K562 (cell line): Measurements from ENCODE around the gene ENKUR. TPM values are rescaled to one million over a fixed set of nuclear protein-coding genes. Genes with fewer than 3 reads are reported as not detected.

Experiments used
- ATAC-seq: fragments of 200-7000 bp; cut with Tn5 transposase; 3 replicates; pipeline ENCODE4 v1.9.1; 2020; ENCODE audit warnings: moderate library complexity
- BruUV-seq: library from RNA; stranded (reverse); fragments of 400-500 nt; replicated peaks from 2 replicates; lab custom pipeline; 2021; lab: Mats Ljungman, UMichigan
- CTCF ChIA-PET: fragments of 300-600 bp; formaldehyde crosslinking; extraction: SDS; loops from one replicate; lab custom pipeline; 2021; ENCODE audit warnings: low intra/inter-chr PET ratio; lab: Yijun Ruan, JAX
- POLR2A ChIA-PET: fragments of 300-600, 350-650 bp; sonication (Branson Sonifier 250); formaldehyde crosslinking; extraction: SDS; loops from one replicate; lab custom pipeline; 2021; ENCODE audit warnings: antibody characterized with exemption, inconsistent platforms; lab: Yijun Ruan, JAX
- DNase-seq, 4 experiments: peaks; one replicate each; pipeline versions ENCODE4 v3.0.0 to v3.0.0-alpha.2; 2011 to 2018; ENCODE audit warnings: low spot score in 3 of 4, mixed read lengths in 3 of 4; ENCODE audit errors: extremely low read depth in 1 of 4
- FAIRE-seq: peaks from 2 replicates; lab custom pipeline; 2011; peaks lifted over from hg19 to GRCh38; lab: Jason Lieb, UNC
- H2AFZ ChIP-seq: 2 replicates; pipeline ENCODE4 v1.6.0; 2011; ENCODE audit warnings: low read depth, low read length, control low read depth, inconsistent platforms
- H3K27ac ChIP-seq: fragments of 200-600 bp; 3 replicates; pipeline ENCODE4 v1.8.0; 2011; ENCODE audit warnings: low read depth, mild to moderate bottlenecking, control low read depth, inconsistent platforms, low read length, moderate library complexity, mixed read lengths; ENCODE audit errors: extremely low read depth
- H3K27me3 ChIP-seq, 2 experiments: fragments of 300-600 bp in 1 of 2; 2 replicates in 1 of 2; 3 replicates in 1 of 2; pipeline versions ENCODE4 v1.6.0 to v1.8.0; 2011; ENCODE audit warnings: inconsistent platforms in 2 of 2, low read length in 2 of 2, mild to moderate bottlenecking in 1 of 2, mixed read lengths in 1 of 2, moderate library complexity in 1 of 2; ENCODE audit not compliant: control insufficient read depth in 2 of 2, insufficient read depth in 2 of 2
- H3K36me3 ChIP-seq: fragments of 300-600 bp; 3 replicates; pipeline ENCODE4 v1.8.0; 2011; ENCODE audit warnings: mild to moderate bottlenecking, low read length, inconsistent platforms; ENCODE audit not compliant: control insufficient read depth, insufficient read depth
- H3K4me1 ChIP-seq, 2 experiments: fragments of 200-600 bp in 1 of 2; replicated peaks in 1 of 2; 2 replicates in 1 of 2; 3 replicates in 1 of 2; pipeline versions ENCODE4 v1.5.1 to v1.8.0; 2011; ENCODE audit warnings: inconsistent platforms in 2 of 2, low read length in 2 of 2, mild to moderate bottlenecking in 1 of 2, mixed read lengths in 1 of 2, moderate library complexity in 1 of 2; ENCODE audit not compliant: control insufficient read depth in 2 of 2, insufficient read depth in 2 of 2
- H3K4me2 ChIP-seq: 2 replicates; pipeline ENCODE4 v1.6.1; 2011; ENCODE audit warnings: low read length, control low read depth, inconsistent platforms, mixed read lengths; ENCODE audit not compliant: insufficient read depth
- H3K4me3 ChIP-seq: fragments of 200-600 bp; sonication (generic), shearing (Covaris generic); 2 replicates; pipeline ENCODE4 v1.5.1; 2016; ENCODE audit warnings: control low read depth, inconsistent platforms
- H3K79me2 ChIP-seq: fragments of 200-600 bp; 3 replicates; pipeline ENCODE4 v1.8.0; 2011; ENCODE audit warnings: low read length, inconsistent platforms; ENCODE audit not compliant: control insufficient read depth, insufficient read depth
- H3K9ac ChIP-seq, 2 experiments: 2 replicates each; pipeline versions ENCODE4 v1.6.0 to v1.6.1; 2011; ENCODE audit warnings: low read depth in 2 of 2, low read length in 2 of 2, control low read depth in 1 of 2, inconsistent platforms in 1 of 2, mild to moderate bottlenecking in 1 of 2, mixed read lengths in 1 of 2; ENCODE audit not compliant: insufficient read depth in 1 of 2
- H3K9me1 ChIP-seq: one replicate; pipeline ENCODE4 v1.6.0; 2011; ENCODE audit warnings: inconsistent platforms, mild to moderate bottlenecking, low read length, moderate library complexity; ENCODE audit not compliant: control insufficient read depth, insufficient read depth
- H3K9me3 ChIP-seq: replicated peaks from 2 replicates; pipeline ENCODE4 v1.5.1; 2011; ENCODE audit warnings: low read depth, low read length, inconsistent platforms; ENCODE audit not compliant: control insufficient read depth, insufficient read depth
- H4K20me1 ChIP-seq: replicated peaks from 2 replicates; pipeline ENCODE4 v1.6.1; 2011; ENCODE audit warnings: low read length, inconsistent platforms, mixed read lengths; ENCODE audit not compliant: control insufficient read depth, insufficient read depth
- ARID3A ChIP-seq: IDR thresholded peaks from 2 replicates; pipeline ENCODE4 v1.6.1; 2012; ENCODE audit warnings: low read depth, low read length, improper control_type of control experiment, borderline replicate concordance
- CTCF ChIP-seq, 3 experiments: IDR thresholded peaks in 2 of 3; conservative IDR thresholded peaks in 1 of 3; 2 replicates each; pipeline ENCODE4 v1.5.1; 2011 to 2012; ENCODE audit warnings: low read length in 3 of 3, mild to moderate bottlenecking in 3 of 3, control low read depth in 2 of 3, improper control_type of control experiment in 1 of 3, inconsistent platforms in 1 of 3, low read depth in 1 of 3, mixed read lengths in 1 of 3, moderate library complexity in 1 of 3; ENCODE audit not compliant: insufficient read depth in 2 of 3
- DEAF1 ChIP-seq: fragments of 450-650 bp; formaldehyde crosslinking; IDR thresholded peaks from 2 replicates; pipeline ENCODE4 v1.4.0; 2020; ENCODE audit warnings: mild to moderate bottlenecking, moderate library complexity
- KLF1 ChIP-seq: fragments of 450-650 bp; IDR thresholded peaks from 2 replicates; pipeline ENCODE4 v1.6.1; 2016; ENCODE audit warnings: missing genetic modification characterization, missing compliant biosample characterization
- REST ChIP-seq, 2 experiments: fragments of 450-650 bp; formaldehyde crosslinking in 1 of 2; IDR thresholded peaks; 2 replicates each; pipeline versions ENCODE4 v1.4.0 to v1.6.1; 2014 to 2020; ENCODE audit warnings: mild to moderate bottlenecking in 2 of 2, borderline replicate concordance in 1 of 2, low read depth in 1 of 2
- ZNF347 ChIP-seq: fragments of 450-650 bp; formaldehyde crosslinking; IDR thresholded peaks from 2 replicates; pipeline ENCODE4 v1.4.0; 2020; ENCODE audit warnings: low read depth, mild to moderate bottlenecking, moderate library complexity
- WGBS: fragments of 100-300 bp; shearing (Covaris generic); methylation state at CpG from one replicate; pipeline ENCODE4 v1.1.6; 2016; ENCODE audit warnings: low coverage, mixed read lengths; ENCODE audit not compliant: insufficient coverage; ENCODE audit errors: missing lambda C conversion rate; 5-methylcytosine and 5-hydroxymethylcytosine counted together
- in situ Hi-C: fragments of 300-500 bp; cut with MboI; formaldehyde crosslinking; loops from 4 replicates; pipeline ENCODE4 v1.15.0; 2018; ENCODE audit warnings: inconsistent platforms, mixed read lengths
- intact Hi-C: fragments of 100-400 bp; cut with micrococcal nuclease; formaldehyde crosslinking; loops from 2 replicates; pipeline ENCODE4 v1.14.2; 2022
- polyA plus RNA-seq, 8 experiments: library from polyadenylated mRNA; depleted of rRNA in 4 of 8; stranded (reverse) in 5 of 8; unstranded in 3 of 8; fragments of >200 nt; fragmentation: Nextera tagmentation in 2 of 8; fragmentation: Illumina TruSeq in 1 of 8; extraction: Ambion mirVana in 2 of 8; extraction: Trizol in 1 of 8; gene quantifications; 2 replicates each; pipeline versions ENCODE4 v1.2.1 to v1.2.3, GENCODE V29; 2011 to 2014; ENCODE audit warnings: inconsistent platforms in 1 of 8, missing spikeins in 1 of 8
- total RNA-seq, 7 experiments: library from RNA; depleted of rRNA in 6 of 7; stranded (reverse); fragments of >200 nt in 6 of 7; fragmentation: Illumina TruSeq in 2 of 7; extraction: Trizol in 2 of 7; gene quantifications; 2 replicates each; pipeline versions ENCODE4 v1.2.1 to v1.2.3, GENCODE V29; 2011 to 2021; ENCODE audit warnings: low replicate concordance in 1 of 7

ENKUR gene
- total and polyA plus RNA-seq, 9 of the 15 experiments (the other 6 are each of a cell fraction or from before 2014, with no cell fraction given) = 0.06 to 0.46 (median 0.20) TPM

GRCh38 chr10:24989867-24990266 is 26.1 kb downstream of the ENKUR start:
- BruUV-seq = no TSS peak
- no peak overlapping the region for H3K9ac ChIP-seq
- H3K4me1 ChIP-seq = peaks cover 9 to 11% of the 10 kb centered on the region in 2 experiments
- H3K9me1 ChIP-seq = no peaks in the 10 kb centered on the region
- no peak overlapping the region for H3K4me2 ChIP-seq
- no peak for DNase-seq
- no peak for FAIRE-seq
- H3K79me2 ChIP-seq = no peaks in the 10 kb centered on the region
- intact Hi-C loops (loop anchor here (2.0 to 5.0 kb wide), 5 partner anchors 38 to 373 kb away; partner anchors contain the start of gene PRTFDC1), in situ Hi-C loops (no loop called here)
- H3K27ac ChIP-seq = no peak overlapping the region
- 19% methylated on average over 1 of the region's 1 CpG for WGBS
- POLR2A ChIA-PET = no interaction called here
- no peak for ATAC-seq
- no peak overlapping the region for H3K4me3 ChIP-seq
- H3K36me3 ChIP-seq = no peaks in the 10 kb centered on the region
- no peaks in the 10 kb centered on the region for H4K20me1 ChIP-seq
- CTCF ChIA-PET = interaction anchor here (0.7 kb wide), 1 partner anchor 373 kb away, joined by 3 read pairs; no protein-coding TSS in a partner anchor
- no peaks in the 10 kb centered on the region for H3K9me3 ChIP-seq
- H2AFZ ChIP-seq = no peak overlapping the region
- H3K27me3 ChIP-seq = no peaks in the 10 kb centered on the region
- TF ChIP-seq DEAF1 (CRISPR knock-in tag) (0 out of 2 replicates have a peak, but pooled peaks have one; percentile 26), KLF1 (tag) (no peak), CTCF (IDR thresholded peaks at IDR 0.05 in 2 of 3, conservative IDR thresholded peaks at IDR 0.05 in 1 of 3; ENCODE audit: insufficient read depth in 2 of 3, low read depth in 1 of 3, low read length in 3 of 3) (peak in 1 of 3 experiments; percentile 31; a peak in 2 of 6 replicates), ARID3A (0 out of 2 replicates have a peak, but pooled peaks have one; percentile 14), ZNF347 (CRISPR knock-in tag) (no peak), REST (IDR thresholded peaks at IDR 0.05; ENCODE audit: borderline replicate concordance) (peak; percentile 28; the same call in 1 of the 2 replicates), REST (CRISPR knock-in tag; IDR thresholded peaks at IDR 0.05; ENCODE audit: low read depth) (no peak)
